K562 (cell line): ENCODE measurements around the gene MEF2B. TPM values are rescaled to one million over a fixed set of nuclear protein-coding genes. Genes with fewer than 3 reads are reported as not detected.

Source experiments
- ATAC-seq: fragments of 200-7000 bp; cut with Tn5 transposase; 3 replicates; pipeline ENCODE4 v1.9.1; 2020; ENCODE audit warnings: moderate library complexity
- BruUV-seq: library from RNA; stranded (reverse); fragments of 400-500 nt; replicated peaks from 2 replicates; lab custom pipeline; 2021; lab: Mats Ljungman, UMichigan
- CTCF ChIA-PET: fragments of 300-600 bp; formaldehyde crosslinking; extraction: SDS; loops from one replicate; lab custom pipeline; 2021; ENCODE audit warnings: low intra/inter-chr PET ratio; lab: Yijun Ruan, JAX
- POLR2A ChIA-PET: fragments of 300-600, 350-650 bp; sonication (Branson Sonifier 250); formaldehyde crosslinking; extraction: SDS; loops from one replicate; lab custom pipeline; 2021; ENCODE audit warnings: antibody characterized with exemption, inconsistent platforms; lab: Yijun Ruan, JAX
- DNase-seq, 4 experiments: peaks; one replicate each; pipeline versions ENCODE4 v3.0.0 to v3.0.0-alpha.2; 2011 to 2018; ENCODE audit warnings: low spot score in 3 of 4, mixed read lengths in 3 of 4; ENCODE audit errors: extremely low read depth in 1 of 4
- FAIRE-seq: peaks from 2 replicates; lab custom pipeline; 2011; peaks lifted over from hg19 to GRCh38; lab: Jason Lieb, UNC
- H2AFZ ChIP-seq: 2 replicates; pipeline ENCODE4 v1.6.0; 2011; ENCODE audit warnings: low read depth, low read length, control low read depth, inconsistent platforms
- H3K27ac ChIP-seq: fragments of 200-600 bp; 3 replicates; pipeline ENCODE4 v1.8.0; 2011; ENCODE audit warnings: low read depth, mild to moderate bottlenecking, control low read depth, inconsistent platforms, low read length, moderate library complexity, mixed read lengths; ENCODE audit errors: extremely low read depth
- H3K27me3 ChIP-seq, 2 experiments: fragments of 300-600 bp in 1 of 2; 2 replicates in 1 of 2; 3 replicates in 1 of 2; pipeline versions ENCODE4 v1.6.0 to v1.8.0; 2011; ENCODE audit warnings: inconsistent platforms in 2 of 2, low read length in 2 of 2, mild to moderate bottlenecking in 1 of 2, mixed read lengths in 1 of 2, moderate library complexity in 1 of 2; ENCODE audit not compliant: control insufficient read depth in 2 of 2, insufficient read depth in 2 of 2
- H3K36me3 ChIP-seq: fragments of 300-600 bp; 3 replicates; pipeline ENCODE4 v1.8.0; 2011; ENCODE audit warnings: mild to moderate bottlenecking, low read length, inconsistent platforms; ENCODE audit not compliant: control insufficient read depth, insufficient read depth
- H3K4me1 ChIP-seq, 2 experiments: fragments of 200-600 bp in 1 of 2; replicated peaks in 1 of 2; 2 replicates in 1 of 2; 3 replicates in 1 of 2; pipeline versions ENCODE4 v1.5.1 to v1.8.0; 2011; ENCODE audit warnings: inconsistent platforms in 2 of 2, low read length in 2 of 2, mild to moderate bottlenecking in 1 of 2, mixed read lengths in 1 of 2, moderate library complexity in 1 of 2; ENCODE audit not compliant: control insufficient read depth in 2 of 2, insufficient read depth in 2 of 2
- H3K4me2 ChIP-seq: 2 replicates; pipeline ENCODE4 v1.6.1; 2011; ENCODE audit warnings: low read length, control low read depth, inconsistent platforms, mixed read lengths; ENCODE audit not compliant: insufficient read depth
- H3K4me3 ChIP-seq: fragments of 200-600 bp; sonication (generic), shearing (Covaris generic); 2 replicates; pipeline ENCODE4 v1.5.1; 2016; ENCODE audit warnings: control low read depth, inconsistent platforms
- H3K79me2 ChIP-seq: fragments of 200-600 bp; 3 replicates; pipeline ENCODE4 v1.8.0; 2011; ENCODE audit warnings: low read length, inconsistent platforms; ENCODE audit not compliant: control insufficient read depth, insufficient read depth
- H3K9ac ChIP-seq, 2 experiments: 2 replicates each; pipeline versions ENCODE4 v1.6.0 to v1.6.1; 2011; ENCODE audit warnings: low read depth in 2 of 2, low read length in 2 of 2, control low read depth in 1 of 2, inconsistent platforms in 1 of 2, mild to moderate bottlenecking in 1 of 2, mixed read lengths in 1 of 2; ENCODE audit not compliant: insufficient read depth in 1 of 2
- H3K9me1 ChIP-seq: one replicate; pipeline ENCODE4 v1.6.0; 2011; ENCODE audit warnings: inconsistent platforms, mild to moderate bottlenecking, low read length, moderate library complexity; ENCODE audit not compliant: control insufficient read depth, insufficient read depth
- H3K9me3 ChIP-seq: replicated peaks from 2 replicates; pipeline ENCODE4 v1.5.1; 2011; ENCODE audit warnings: low read depth, low read length, inconsistent platforms; ENCODE audit not compliant: control insufficient read depth, insufficient read depth
- H4K20me1 ChIP-seq: replicated peaks from 2 replicates; pipeline ENCODE4 v1.6.1; 2011; ENCODE audit warnings: low read length, inconsistent platforms, mixed read lengths; ENCODE audit not compliant: control insufficient read depth, insufficient read depth
- CHD4 ChIP-seq: fragments of 200-600 bp; sonication (generic); IDR thresholded peaks from 3 replicates; pipeline ENCODE4 v1.6.1; 2012; ENCODE audit warnings: low read depth, mild to moderate bottlenecking, mixed read lengths, low read length, inconsistent platforms; ENCODE audit not compliant: insufficient read depth, insufficient replicate concordance, poor library complexity, severe bottlenecking
- CREB1 ChIP-seq, 2 experiments: sonication (generic) in 1 of 2; formaldehyde crosslinking in 1 of 2; IDR thresholded peaks; 2 replicates each; pipeline versions ENCODE4 v1.6.1 to v1.8.0; 2012 to 2022; ENCODE audit warnings: inconsistent platforms in 1 of 2, mild to moderate bottlenecking in 1 of 2, missing genetic modification reagents in 1 of 2, moderate library complexity in 1 of 2
- GABPB1 ChIP-seq: sonication (generic); formaldehyde crosslinking; IDR thresholded peaks from 2 replicates; pipeline ENCODE4 v1.8.0; 2022; ENCODE audit warnings: mild to moderate bottlenecking, missing genetic modification reagents
- MTA1 ChIP-seq: fragments of 450-650 bp; IDR thresholded peaks from 2 replicates; pipeline ENCODE4 v1.6.1; 2017; ENCODE audit warnings: borderline replicate concordance
- MYC ChIP-seq, 2 experiments: fragments of 250-450 bp in 1 of 2; sonication (Bioruptor Pico) in 1 of 2; IDR thresholded peaks; 2 replicates each; pipeline versions ENCODE4 v1.5.1 to v1.6.1; 2012 to 2021; ENCODE audit warnings: low read depth in 2 of 2, borderline replicate concordance in 1 of 2, improper control_type of control experiment in 1 of 2, low read length in 1 of 2, mild to moderate bottlenecking in 1 of 2, moderate library complexity in 1 of 2
- PRMT5 ChIP-seq: sonication (generic); formaldehyde crosslinking; IDR thresholded peaks from 2 replicates; pipeline ENCODE4 v1.5.0; 2020; ENCODE audit warnings: missing genetic modification reagents
- TRIM24 ChIP-seq, 2 experiments: fragments of 450-650 bp; IDR thresholded peaks; 2 replicates each; pipeline ENCODE4 v1.6.1; 2016
- ZNF143 ChIP-seq: sonication (generic); formaldehyde crosslinking; IDR thresholded peaks from 2 replicates; pipeline ENCODE4 v1.9.0; 2022; ENCODE audit warnings: mild to moderate bottlenecking, missing genetic modification reagents
- ZNF830 ChIP-seq: fragments of 250-450 bp; sonication (Bioruptor Pico); IDR thresholded peaks from 2 replicates; pipeline ENCODE4 v1.5.0; 2021; ENCODE audit warnings: mild to moderate bottlenecking
- WGBS: fragments of 100-300 bp; shearing (Covaris generic); methylation state at CpG from one replicate; pipeline ENCODE4 v1.1.6; 2016; ENCODE audit warnings: low coverage, mixed read lengths; ENCODE audit not compliant: insufficient coverage; ENCODE audit errors: missing lambda C conversion rate; 5-methylcytosine and 5-hydroxymethylcytosine counted together
- in situ Hi-C: fragments of 300-500 bp; cut with MboI; formaldehyde crosslinking; loops from 4 replicates; pipeline ENCODE4 v1.15.0; 2018; ENCODE audit warnings: inconsistent platforms, mixed read lengths
- intact Hi-C: fragments of 100-400 bp; cut with micrococcal nuclease; formaldehyde crosslinking; loops from 2 replicates; pipeline ENCODE4 v1.14.2; 2022
- polyA plus RNA-seq, 8 experiments: library from polyadenylated mRNA; depleted of rRNA in 4 of 8; stranded (reverse) in 5 of 8; unstranded in 3 of 8; fragments of >200 nt; fragmentation: Nextera tagmentation in 2 of 8; fragmentation: Illumina TruSeq in 1 of 8; extraction: Ambion mirVana in 2 of 8; extraction: Trizol in 1 of 8; gene quantifications; 2 replicates each; pipeline versions ENCODE4 v1.2.1 to v1.2.3, GENCODE V29; 2011 to 2014; ENCODE audit warnings: inconsistent platforms in 1 of 8, missing spikeins in 1 of 8
- total RNA-seq, 7 experiments: library from RNA; depleted of rRNA in 6 of 7; stranded (reverse); fragments of >200 nt in 6 of 7; fragmentation: Illumina TruSeq in 2 of 7; extraction: Trizol in 2 of 7; gene quantifications; 2 replicates each; pipeline versions ENCODE4 v1.2.1 to v1.2.3, GENCODE V29; 2011 to 2021; ENCODE audit warnings: low replicate concordance in 1 of 7

The MEF2B gene
- total and polyA plus RNA-seq, 9 of the 15 experiments (the other 6 are each of a cell fraction or from before 2014, with no cell fraction given), result 0.14 to 1.9 (median 0.71) TPM; not detected in 3

DNA sequence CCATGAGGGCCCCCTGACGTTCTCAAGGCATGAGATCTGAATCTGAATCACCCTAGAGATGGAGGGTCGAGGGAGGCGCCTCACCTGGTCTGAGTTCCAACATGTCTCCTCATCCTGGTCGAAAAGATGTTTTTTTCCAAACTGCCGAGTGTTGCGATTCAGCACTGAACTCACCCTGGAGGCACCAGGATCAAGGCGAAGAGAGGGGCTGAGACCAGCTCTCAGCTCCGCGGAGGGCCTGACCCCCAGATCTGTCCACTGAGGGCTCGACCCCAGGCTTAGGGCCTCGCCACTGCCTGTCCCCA lies 32.6 kb upstream of the MEF2B start:
- H3K79me2 ChIP-seq, result peaks cover 20% of the 10 kb centered on the region
- FAIRE-seq (no peak), DNase-seq (peak in 1 of 4 experiments; percentile 41), ATAC-seq (peak; percentile 55)
- WGBS, result 4% methylated on average over 9 of the region's 11 CpGs
- TF ChIP-seq CREB1 (IDR thresholded peaks at IDR 0.05) (0 out of 2 replicates have a peak, but pooled peaks have one; percentile 7), CREB1 (CRISPR knock-in tag; IDR thresholded peaks at IDR 0.05) (no peak), PRMT5 (CRISPR knock-in tag) (no peak), ZNF830 (CRISPR knock-in tag) (no peak), MTA1 (no peak), CHD4 (no peak), MYC (IDR thresholded peaks at IDR 0.05; ENCODE audit: low read depth, low read length) (0 out of 2 replicates have a peak, but pooled peaks have one; percentile 21), MYC (CRISPR knock-in tag; IDR thresholded peaks at IDR 0.05; ENCODE audit: borderline replicate concordance, low read depth) (no peak), ZNF143 (no peak), GABPB1 (CRISPR knock-in tag) (0 out of 2 replicates have a peak, but pooled peaks have one; percentile 3), TRIM24 (IDR thresholded peaks at IDR 0.05) (no peak)
- no TSS peak for BruUV-seq
- H3K9ac ChIP-seq, result peak overlapping the region; percentile 84 to 91
- no peaks in the 10 kb centered on the region for H3K27me3 ChIP-seq
- peak overlapping the region; percentile 79 for H3K27ac ChIP-seq
- H3K9me1 ChIP-seq, result peaks cover 4% of the 10 kb centered on the region
- no peaks in the 10 kb centered on the region for H4K20me1 ChIP-seq
- intact Hi-C loops (no loop called here), in situ Hi-C loops (no loop called here)
- ChIA-PET POLR2A (interaction anchor here (0.6 to 1.8 kb wide), 9 partner anchors 8 to 110 kb away, joined by 3 to 8 read pairs (median 4); partner anchors contain the start of gene MEF2B), CTCF (no interaction called here)
- H3K4me3 ChIP-seq, result peak overlapping the region; percentile 43
- no peaks in the 10 kb centered on the region for H3K9me3 ChIP-seq
- H2AFZ ChIP-seq, result peak overlapping the region; percentile 63
- H3K36me3 ChIP-seq, result peaks cover 39% of the 10 kb centered on the region; the same call in 2 of the 3 replicates
- H3K4me1 ChIP-seq, result peaks cover 9 to 27% of the 10 kb centered on the region in 2 experiments; a peak in 4 of 5 replicates
- peak overlapping the region; percentile 90 for H3K4me2 ChIP-seq
